ENCODE data around the gene ACTN1. TPM values are rescaled to one million over a fixed set of nuclear protein-coding genes. Genes with fewer than 3 reads are reported as not detected.
A peak's percentile ranks its signal among the peaks of the same experiment; 100 is the strongest.

The ACTN1 gene
- total RNA-seq, 1 donor from 2014 or later = 44.9 TPM

DNA sequence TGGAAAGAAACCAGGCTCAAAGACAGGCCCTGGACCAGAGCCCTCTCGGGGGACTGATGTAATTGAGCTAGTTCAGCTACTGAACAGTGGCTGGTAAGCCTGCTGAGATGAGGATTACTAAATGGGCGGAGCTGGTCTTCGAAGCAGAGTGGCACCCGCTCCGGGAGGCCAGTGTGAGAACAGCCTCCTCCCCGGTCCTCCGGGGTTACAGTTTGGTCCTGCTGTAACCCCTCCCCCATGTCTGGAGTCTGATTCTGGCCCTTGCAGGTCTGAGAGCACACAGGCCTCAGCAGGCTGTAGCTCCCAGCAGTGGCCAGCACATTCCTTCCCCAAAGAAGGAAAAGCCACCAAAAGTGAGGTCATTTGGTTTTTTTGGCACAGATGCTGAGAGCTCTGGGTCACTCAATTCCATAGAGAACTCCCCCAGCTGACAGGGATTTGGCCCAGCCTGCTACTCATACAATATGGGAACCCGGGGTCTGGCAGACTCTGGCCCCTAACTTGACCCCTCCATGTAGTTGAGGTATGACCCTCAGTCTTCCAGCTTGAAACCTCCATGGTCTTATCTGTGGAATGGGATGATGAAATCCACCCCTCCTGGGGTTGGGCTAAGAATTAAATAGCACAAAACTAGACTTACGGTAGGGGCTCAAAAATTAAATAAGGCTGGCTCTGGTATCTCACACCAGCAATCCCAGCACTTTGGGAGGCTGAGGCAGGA lies 39.0 kb downstream of the ACTN1 start:
- Histone ChIP-seq H3K27me3 (ENCODE audit: control insufficient read depth in 3 of 3, insufficient read depth in 3 of 3, low read length in 3 of 3) (peaks cover 0 to 2% (median 0%) of the 10 kb centered on the region in 3 donors), H3K36me3 (ENCODE audit: control insufficient read depth in 3 of 3, insufficient read depth in 3 of 3, low read length in 3 of 3) (no peaks in the 10 kb centered on the region), H3K4me3 (ENCODE audit: low read length in 3 of 3) (peak overlapping the region in 1 of 3 donors; percentile 13), H3K9ac (ENCODE audit: low read depth in 1 of 3, low read length in 3 of 3) (peak overlapping the region in 2 of 3 donors; percentile 25 to 50), H3K27ac (ENCODE audit: low read depth, low read length) (peak overlapping the region; percentile 73), H3K4me1 (ENCODE audit: control insufficient read depth in 3 of 3, insufficient read depth in 3 of 3, low read length in 3 of 3) (peaks cover 68 to 76% (median 70%) of the 10 kb centered on the region in 3 donors), H3K9me3 (ENCODE audit: control insufficient read depth in 3 of 3, low read length in 3 of 3) (no peaks in the 10 kb centered on the region)

GRCh38 chr14:68939181-68939892 lies 39.8 kb downstream of the ACTN1 start:
- H3K27me3 ChIP-seq (ENCODE audit: control insufficient read depth in 3 of 3, insufficient read depth in 3 of 3, low read length in 3 of 3) = peaks cover 0 to 2% (median 0%) of the 10 kb centered on the region in 3 donors
- H3K36me3 ChIP-seq (ENCODE audit: control insufficient read depth in 3 of 3, insufficient read depth in 3 of 3, low read length in 3 of 3) = no peaks in the 10 kb centered on the region
- H3K9me3 ChIP-seq (ENCODE audit: control insufficient read depth in 3 of 3, low read length in 3 of 3) = no peaks in the 10 kb centered on the region
- H3K27ac ChIP-seq (ENCODE audit: low read depth, low read length) = peak overlapping the region; percentile 73
- H3K4me3 ChIP-seq (ENCODE audit: low read length in 3 of 3) = no peak overlapping the region
- H3K4me1 ChIP-seq (ENCODE audit: control insufficient read depth in 3 of 3, insufficient read depth in 3 of 3, low read length in 3 of 3) = peaks cover 62 to 71% (median 68%) of the 10 kb centered on the region in 3 donors
- peak overlapping the region; percentile 13 to 50 (median 35) for H3K9ac ChIP-seq (ENCODE audit: low read depth in 1 of 3, low read length in 3 of 3)

DNA sequence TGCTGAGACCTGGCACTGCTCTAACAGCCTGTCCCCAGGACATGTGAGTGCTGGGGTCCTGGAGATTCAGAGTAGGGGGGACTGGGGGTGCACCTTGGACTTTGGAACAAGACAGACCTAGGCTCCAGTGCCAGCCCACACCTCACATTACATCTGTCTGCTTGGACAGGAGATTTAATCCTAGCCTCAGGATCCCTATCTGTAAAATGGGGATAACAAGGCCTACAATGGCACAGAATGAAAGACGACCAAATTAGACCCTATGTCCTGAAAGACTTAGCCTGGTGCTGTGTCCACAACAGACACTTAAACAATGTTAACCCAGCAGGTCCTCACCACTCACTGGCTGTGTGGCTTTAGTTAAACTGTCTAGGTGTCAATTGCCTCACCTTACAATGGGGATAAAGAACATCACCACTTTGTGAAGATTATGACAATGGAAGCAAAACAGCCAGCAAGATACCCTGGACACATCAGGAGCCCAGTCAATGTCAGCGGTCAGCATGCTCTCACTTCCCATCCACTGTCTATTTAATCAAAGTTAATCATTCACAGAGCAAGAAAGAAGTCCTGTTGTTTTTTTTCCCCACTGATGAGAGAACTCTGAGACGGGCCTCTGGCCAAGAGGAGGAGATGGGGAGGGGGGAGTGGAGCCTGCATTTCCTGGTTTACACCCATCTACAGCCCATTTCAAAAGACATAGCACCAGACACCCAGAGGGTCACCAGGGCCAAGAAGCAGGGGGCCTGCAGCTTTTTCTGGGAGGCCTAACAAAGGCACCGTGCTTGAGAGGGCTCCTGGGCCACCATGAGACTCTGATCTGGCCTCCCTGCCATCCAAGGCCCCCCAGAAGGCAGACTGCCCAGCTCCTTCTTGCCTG lies 40.6 kb downstream of the ACTN1 start:
- H3K36me3 ChIP-seq (ENCODE audit: control insufficient read depth in 3 of 3, insufficient read depth in 3 of 3, low read length in 3 of 3) = no peaks in the 10 kb centered on the region
- H3K9me3 ChIP-seq (ENCODE audit: control insufficient read depth in 3 of 3, low read length in 3 of 3) = no peaks in the 10 kb centered on the region
- H3K4me1 ChIP-seq (ENCODE audit: control insufficient read depth in 3 of 3, insufficient read depth in 3 of 3, low read length in 3 of 3) = peaks cover 56 to 65% (median 60%) of the 10 kb centered on the region in 3 donors
- H3K9ac ChIP-seq (ENCODE audit: low read depth in 1 of 3, low read length in 3 of 3) = peak overlapping the region in 2 of 3 donors; percentile 24 to 61
- H3K4me3 ChIP-seq (ENCODE audit: low read length in 3 of 3) = no peak overlapping the region
- H3K27ac ChIP-seq (ENCODE audit: low read depth, low read length) = peak overlapping the region; percentile 73
- no peaks in the 10 kb centered on the region for H3K27me3 ChIP-seq (ENCODE audit: control insufficient read depth in 3 of 3, insufficient read depth in 3 of 3, low read length in 3 of 3)

DNA sequence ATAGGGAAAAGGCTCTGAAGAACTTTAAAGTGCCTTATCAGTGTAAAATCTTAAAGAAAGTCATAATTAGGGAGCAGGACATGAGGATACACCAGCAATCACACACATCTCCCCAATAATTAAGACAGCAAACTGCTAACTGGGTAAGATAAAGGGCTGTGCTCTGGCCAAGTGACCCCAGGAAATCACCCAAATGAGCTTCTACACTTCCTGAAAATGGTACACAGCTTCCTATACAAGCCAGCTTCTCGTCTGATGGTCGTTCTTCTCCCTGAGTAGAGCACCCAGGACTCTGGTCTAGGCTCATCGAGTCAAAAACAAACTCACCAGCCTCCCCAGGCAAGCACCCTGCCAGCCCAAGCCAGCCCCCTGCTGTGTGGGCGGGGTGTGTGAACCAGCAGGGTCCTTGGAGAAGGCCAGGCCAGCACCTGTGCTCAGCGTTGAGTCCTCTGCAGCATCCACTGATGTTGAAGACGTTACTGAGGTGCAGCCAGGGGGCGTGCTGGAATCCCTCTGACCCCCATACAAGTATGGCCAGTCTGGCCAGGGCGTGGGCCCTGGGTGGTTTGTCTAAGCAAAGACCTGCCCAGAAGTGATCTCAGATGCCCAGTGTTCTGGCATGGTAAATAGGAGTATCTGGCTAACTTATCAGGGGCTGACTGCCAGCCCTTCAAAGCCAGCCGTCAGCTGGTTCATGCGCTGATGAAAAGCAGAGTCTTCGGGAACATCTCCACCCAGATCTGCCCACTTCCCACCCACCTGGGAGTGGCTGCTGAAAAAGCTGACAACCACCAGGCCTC lies 41.4 kb downstream of the ACTN1 start:
- Histone ChIP-seq H3K9me3 (ENCODE audit: control insufficient read depth in 3 of 3, low read length in 3 of 3) (no peaks in the 10 kb centered on the region), H3K27me3 (ENCODE audit: control insufficient read depth in 3 of 3, insufficient read depth in 3 of 3, low read length in 3 of 3) (no peaks in the 10 kb centered on the region), H3K4me1 (ENCODE audit: control insufficient read depth in 3 of 3, insufficient read depth in 3 of 3, low read length in 3 of 3) (peaks cover 48 to 60% (median 52%) of the 10 kb centered on the region in 3 donors), H3K4me3 (ENCODE audit: low read length in 3 of 3) (no peak overlapping the region), H3K36me3 (ENCODE audit: control insufficient read depth in 3 of 3, insufficient read depth in 3 of 3, low read length in 3 of 3) (no peaks in the 10 kb centered on the region), H3K9ac (ENCODE audit: low read depth in 1 of 3, low read length in 3 of 3) (peak overlapping the region in 2 of 3 donors; percentile 24 to 61), H3K27ac (ENCODE audit: low read depth, low read length) (peak overlapping the region; percentile 73)

DNA sequence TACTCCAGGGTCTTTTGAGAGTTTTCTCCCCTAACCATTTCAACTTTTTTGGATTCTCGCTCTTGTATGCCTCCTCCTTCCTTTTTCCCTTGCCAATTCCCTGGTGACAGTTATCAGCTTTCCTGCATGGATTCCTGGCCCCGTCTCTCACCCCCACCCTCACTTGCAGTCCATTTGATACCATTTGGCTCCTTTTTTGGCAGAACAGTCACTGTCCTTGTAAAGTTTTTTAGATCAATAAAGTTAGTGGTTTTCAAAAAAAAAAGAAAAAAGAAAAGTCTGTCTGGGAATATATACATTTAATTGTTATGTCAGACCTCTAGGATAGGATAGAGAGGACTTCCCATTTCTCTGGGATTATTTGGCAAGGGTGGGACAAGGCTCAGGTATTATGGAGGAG lies 42.1 kb downstream of the ACTN1 start:
- no peaks in the 10 kb centered on the region for H3K27me3 ChIP-seq (ENCODE audit: control insufficient read depth in 3 of 3, insufficient read depth in 3 of 3, low read length in 3 of 3)
- peak overlapping the region in 1 of 3 donors; percentile 8 for H3K9ac ChIP-seq (ENCODE audit: low read depth in 1 of 3, low read length in 3 of 3)
- no peak overlapping the region for H3K4me3 ChIP-seq (ENCODE audit: low read length in 3 of 3)
- no peaks in the 10 kb centered on the region for H3K9me3 ChIP-seq (ENCODE audit: control insufficient read depth in 3 of 3, low read length in 3 of 3)
- peaks cover 43 to 54% (median 45%) of the 10 kb centered on the region in 3 donors for H3K4me1 ChIP-seq (ENCODE audit: control insufficient read depth in 3 of 3, insufficient read depth in 3 of 3, low read length in 3 of 3)
- no peaks in the 10 kb centered on the region for H3K36me3 ChIP-seq (ENCODE audit: control insufficient read depth in 3 of 3, insufficient read depth in 3 of 3, low read length in 3 of 3)
- H3K27ac ChIP-seq (ENCODE audit: low read depth, low read length) = peak overlapping the region; percentile 73

DNA sequence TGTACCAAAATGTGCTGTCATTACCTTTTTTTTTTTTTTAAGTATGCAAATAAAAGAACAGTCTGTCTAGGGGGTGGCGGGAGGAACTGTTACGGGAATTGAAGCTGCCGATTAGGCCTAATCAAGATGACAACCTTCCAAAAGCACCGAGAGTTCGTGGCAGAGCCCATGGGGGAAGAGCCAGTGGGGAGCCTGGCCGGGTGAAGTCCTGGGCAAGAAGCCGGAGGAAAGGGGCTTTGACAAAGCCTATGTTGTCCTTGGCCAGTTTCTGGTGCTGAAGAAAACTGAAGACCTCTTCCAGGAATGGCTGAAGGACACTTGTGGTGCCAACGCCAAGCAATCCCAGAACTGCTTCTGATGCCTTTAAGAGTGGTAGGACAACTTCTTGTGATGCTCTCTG lies 42.6 kb downstream of the ACTN1 start:
- Histone ChIP-seq H3K9me3 (ENCODE audit: control insufficient read depth in 3 of 3, low read length in 3 of 3) (no peaks in the 10 kb centered on the region), H3K9ac (ENCODE audit: low read depth in 1 of 3, low read length in 3 of 3) (peak overlapping the region in 2 of 3 donors; percentile 12 to 70), H3K36me3 (ENCODE audit: control insufficient read depth in 3 of 3, insufficient read depth in 3 of 3, low read length in 3 of 3) (no peaks in the 10 kb centered on the region), H3K27ac (ENCODE audit: low read depth, low read length) (peak overlapping the region; percentile 73), H3K4me1 (ENCODE audit: control insufficient read depth in 3 of 3, insufficient read depth in 3 of 3, low read length in 3 of 3) (peaks cover 40 to 52% (median 43%) of the 10 kb centered on the region in 3 donors), H3K4me3 (ENCODE audit: low read length in 3 of 3) (no peak overlapping the region), H3K27me3 (ENCODE audit: control insufficient read depth in 3 of 3, insufficient read depth in 3 of 3, low read length in 3 of 3) (no peaks in the 10 kb centered on the region)

- peak overlapping the region in 2 of 3 donors; percentile 45 to 70 for H3K9ac ChIP-seq (ENCODE audit: low read depth in 1 of 3, low read length in 3 of 3)
- H3K27ac ChIP-seq (ENCODE audit: low read depth, low read length) = peak overlapping the region; percentile 73
- H3K9me3 ChIP-seq (ENCODE audit: control insufficient read depth in 3 of 3, low read length in 3 of 3) = no peaks in the 10 kb centered on the region
- peaks cover 38 to 48% (median 46%) of the 10 kb centered on the region in 3 donors for H3K4me1 ChIP-seq (ENCODE audit: control insufficient read depth in 3 of 3, insufficient read depth in 3 of 3, low read length in 3 of 3)
- H3K4me3 ChIP-seq (ENCODE audit: low read length in 3 of 3) = no peak overlapping the region
- H3K27me3 ChIP-seq (ENCODE audit: control insufficient read depth in 3 of 3, insufficient read depth in 3 of 3, low read length in 3 of 3) = no peaks in the 10 kb centered on the region
- H3K36me3 ChIP-seq (ENCODE audit: control insufficient read depth in 3 of 3, insufficient read depth in 3 of 3, low read length in 3 of 3) = no peaks in the 10 kb centered on the region
Measured at GRCh38 chr14:68935761-68936214, 43.3 kb downstream of the ACTN1 start.

DNA sequence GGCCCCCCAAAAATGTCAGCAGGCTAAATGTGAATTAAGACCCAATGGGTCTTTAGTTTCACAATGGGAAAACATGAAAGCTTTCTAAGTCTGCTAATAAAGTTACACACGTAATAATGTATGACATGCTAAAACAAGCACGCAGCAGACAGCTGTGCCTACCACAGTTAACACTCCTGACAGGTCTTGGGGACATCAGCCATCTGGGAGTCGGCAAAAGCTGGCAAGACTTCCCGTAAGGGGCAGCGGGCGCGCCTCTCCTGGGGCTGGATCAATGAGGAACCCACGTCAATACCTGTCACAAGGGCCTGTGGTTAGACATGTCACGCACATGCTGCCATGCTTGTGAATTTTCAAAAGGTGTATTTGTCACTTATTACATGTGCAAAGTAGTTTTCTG lies 45.0 kb downstream of the ACTN1 start:
- Histone ChIP-seq H3K4me1 (ENCODE audit: control insufficient read depth in 3 of 3, insufficient read depth in 3 of 3, low read length in 3 of 3) (peaks cover 26 to 46% (median 34%) of the 10 kb centered on the region in 3 donors), H3K9ac (ENCODE audit: low read depth in 1 of 3, low read length in 3 of 3) (no peak overlapping the region), H3K27ac (ENCODE audit: low read depth, low read length) (no peak overlapping the region), H3K4me3 (ENCODE audit: low read length in 3 of 3) (no peak overlapping the region), H3K36me3 (ENCODE audit: control insufficient read depth in 3 of 3, insufficient read depth in 3 of 3, low read length in 3 of 3) (no peaks in the 10 kb centered on the region), H3K27me3 (ENCODE audit: control insufficient read depth in 3 of 3, insufficient read depth in 3 of 3, low read length in 3 of 3) (no peaks in the 10 kb centered on the region), H3K9me3 (ENCODE audit: control insufficient read depth in 3 of 3, low read length in 3 of 3) (no peaks in the 10 kb centered on the region)

GRCh38 chr14:68932686-68933085 lies 46.4 kb downstream of the ACTN1 start:
- H3K9me3 ChIP-seq (ENCODE audit: control insufficient read depth in 3 of 3, low read length in 3 of 3) = no peaks in the 10 kb centered on the region
- H3K4me3 ChIP-seq (ENCODE audit: low read length in 3 of 3) = no peak overlapping the region
- no peak overlapping the region for H3K9ac ChIP-seq (ENCODE audit: low read depth in 1 of 3, low read length in 3 of 3)
- H3K27ac ChIP-seq (ENCODE audit: low read depth, low read length) = no peak overlapping the region
- H3K4me1 ChIP-seq (ENCODE audit: control insufficient read depth in 3 of 3, insufficient read depth in 3 of 3, low read length in 3 of 3) = peaks cover 12 to 41% (median 20%) of the 10 kb centered on the region in 3 donors
- H3K36me3 ChIP-seq (ENCODE audit: control insufficient read depth in 3 of 3, insufficient read depth in 3 of 3, low read length in 3 of 3) = no peaks in the 10 kb centered on the region
- H3K27me3 ChIP-seq (ENCODE audit: control insufficient read depth in 3 of 3, insufficient read depth in 3 of 3, low read length in 3 of 3) = no peaks in the 10 kb centered on the region

Data from skeletal muscle tissue (tissue), 4 donors.